GM12874 (cell line): ENCODE data around the gene EPX.

Experiments
- TF ChIP-seq, protein P1 (sequence below): IDR thresholded peaks from 2 replicates; pipeline ENCODE4 v1.5.1; 2011; ENCODE audit warnings: low read depth, mild to moderate bottlenecking, control low read depth, low read length, moderate library complexity; ENCODE audit not compliant: insufficient read depth

The EPX gene, protein sequence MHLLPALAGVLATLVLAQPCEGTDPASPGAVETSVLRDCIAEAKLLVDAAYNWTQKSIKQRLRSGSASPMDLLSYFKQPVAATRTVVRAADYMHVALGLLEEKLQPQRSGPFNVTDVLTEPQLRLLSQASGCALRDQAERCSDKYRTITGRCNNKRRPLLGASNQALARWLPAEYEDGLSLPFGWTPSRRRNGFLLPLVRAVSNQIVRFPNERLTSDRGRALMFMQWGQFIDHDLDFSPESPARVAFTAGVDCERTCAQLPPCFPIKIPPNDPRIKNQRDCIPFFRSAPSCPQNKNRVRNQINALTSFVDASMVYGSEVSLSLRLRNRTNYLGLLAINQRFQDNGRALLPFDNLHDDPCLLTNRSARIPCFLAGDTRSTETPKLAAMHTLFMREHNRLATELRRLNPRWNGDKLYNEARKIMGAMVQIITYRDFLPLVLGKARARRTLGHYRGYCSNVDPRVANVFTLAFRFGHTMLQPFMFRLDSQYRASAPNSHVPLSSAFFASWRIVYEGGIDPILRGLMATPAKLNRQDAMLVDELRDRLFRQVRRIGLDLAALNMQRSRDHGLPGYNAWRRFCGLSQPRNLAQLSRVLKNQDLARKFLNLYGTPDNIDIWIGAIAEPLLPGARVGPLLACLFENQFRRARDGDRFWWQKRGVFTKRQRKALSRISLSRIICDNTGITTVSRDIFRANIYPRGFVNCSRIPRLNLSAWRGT

DNA sequence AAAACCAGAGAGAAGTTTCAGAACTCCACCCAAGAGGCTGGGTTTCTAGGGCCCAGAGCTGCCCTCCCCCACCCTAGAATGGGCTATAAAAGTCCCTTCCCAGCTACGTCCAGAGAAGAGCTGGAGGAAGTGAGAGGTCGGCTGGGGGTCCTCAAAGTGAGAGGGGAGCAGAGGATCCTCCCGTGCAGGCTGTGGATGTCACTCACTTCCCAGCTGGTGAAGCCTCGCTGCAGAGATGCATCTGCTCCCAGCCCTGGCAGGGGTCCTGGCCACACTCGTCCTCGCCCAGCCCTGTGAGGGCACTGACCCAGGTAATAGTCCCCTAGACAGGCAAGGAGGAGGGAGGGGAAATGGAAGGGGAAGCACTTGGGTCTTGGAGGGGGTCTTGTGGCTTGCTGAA is at the start of gene EPX:
Gene EPX (plus strand): TSS at position 115 of the 400 bp plus-strand sequence. CDS start 121 bp downstream, at position 236.
- TF ChIP-seq, protein P1, sequence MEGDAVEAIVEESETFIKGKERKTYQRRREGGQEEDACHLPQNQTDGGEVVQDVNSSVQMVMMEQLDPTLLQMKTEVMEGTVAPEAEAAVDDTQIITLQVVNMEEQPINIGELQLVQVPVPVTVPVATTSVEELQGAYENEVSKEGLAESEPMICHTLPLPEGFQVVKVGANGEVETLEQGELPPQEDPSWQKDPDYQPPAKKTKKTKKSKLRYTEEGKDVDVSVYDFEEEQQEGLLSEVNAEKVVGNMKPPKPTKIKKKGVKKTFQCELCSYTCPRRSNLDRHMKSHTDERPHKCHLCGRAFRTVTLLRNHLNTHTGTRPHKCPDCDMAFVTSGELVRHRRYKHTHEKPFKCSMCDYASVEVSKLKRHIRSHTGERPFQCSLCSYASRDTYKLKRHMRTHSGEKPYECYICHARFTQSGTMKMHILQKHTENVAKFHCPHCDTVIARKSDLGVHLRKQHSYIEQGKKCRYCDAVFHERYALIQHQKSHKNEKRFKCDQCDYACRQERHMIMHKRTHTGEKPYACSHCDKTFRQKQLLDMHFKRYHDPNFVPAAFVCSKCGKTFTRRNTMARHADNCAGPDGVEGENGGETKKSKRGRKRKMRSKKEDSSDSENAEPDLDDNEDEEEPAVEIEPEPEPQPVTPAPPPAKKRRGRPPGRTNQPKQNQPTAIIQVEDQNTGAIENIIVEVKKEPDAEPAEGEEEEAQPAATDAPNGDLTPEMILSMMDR, result no peak

DNA sequence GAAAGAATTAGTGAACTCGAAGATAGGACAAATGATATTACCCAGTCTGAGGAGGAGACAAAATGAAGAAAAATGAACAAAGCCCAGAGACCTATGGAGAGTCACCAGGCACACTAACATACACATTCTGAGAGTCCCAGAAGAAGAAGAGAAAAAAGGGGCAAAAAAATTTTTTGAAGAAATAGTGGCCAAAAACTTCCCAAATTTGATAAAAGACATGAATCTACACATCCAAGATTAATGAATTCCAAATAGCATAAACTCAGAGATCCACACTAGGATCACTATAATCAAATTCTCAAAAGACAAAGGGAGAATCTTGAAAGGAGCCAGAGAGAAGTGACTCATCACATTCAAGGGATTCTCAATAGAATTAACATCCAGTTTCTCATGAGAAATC is 47.7 kb upstream of the EPX start:
- TF ChIP-seq, protein P1, result no peak

DNA sequence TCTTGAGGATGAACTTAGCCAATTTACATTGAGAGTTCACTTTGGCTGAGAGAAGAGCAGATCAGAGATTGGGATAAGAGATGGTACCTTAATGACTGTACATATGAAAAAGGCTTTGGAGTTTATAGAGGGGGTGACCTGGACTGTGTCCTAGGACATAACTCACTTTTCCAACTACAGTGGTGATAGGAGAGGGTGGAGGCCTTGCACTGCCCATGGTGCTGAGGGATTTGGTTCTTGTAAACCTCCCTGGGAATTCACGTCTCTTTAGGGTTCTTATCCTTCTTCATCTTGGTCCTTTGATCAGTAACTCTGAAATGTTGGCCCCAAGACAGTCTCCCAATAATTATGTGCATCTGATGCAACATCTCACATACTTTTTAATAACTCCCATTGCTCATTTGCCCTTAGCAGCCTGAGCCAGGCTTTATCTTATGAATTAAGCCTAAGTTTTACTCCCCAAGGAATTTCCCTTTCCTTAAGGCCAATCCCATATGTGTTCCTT is 44.5 kb upstream of the EPX start, which contains the start of gene OR4D1:
Gene OR4D1 (plus strand): TSS at position 455 of the 505 bp plus-strand sequence. CDS start 6,770 bp downstream, outside the sequence.
- TF ChIP-seq, protein P1, result no peak

DNA sequence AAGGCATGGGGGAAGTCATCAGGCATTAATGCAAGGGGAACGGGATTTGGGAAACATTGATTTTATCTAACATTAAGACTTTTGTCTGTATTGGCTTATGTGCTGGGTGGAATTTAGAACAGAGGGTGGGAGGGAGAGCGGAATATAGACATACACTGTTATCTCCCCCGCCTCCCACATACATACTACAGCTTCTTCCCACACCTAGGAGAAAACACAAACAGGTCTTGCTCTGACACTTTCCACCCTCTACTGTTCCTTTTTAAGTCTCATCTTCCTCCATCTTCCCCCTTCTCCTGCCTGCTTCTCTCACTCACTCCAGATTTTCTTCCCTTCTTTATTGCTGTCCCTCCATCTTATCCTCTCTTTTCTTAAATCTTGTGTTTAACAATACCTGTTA is 43.9 kb upstream of the EPX start:
- TF ChIP-seq, protein P1, result no peak

DNA sequence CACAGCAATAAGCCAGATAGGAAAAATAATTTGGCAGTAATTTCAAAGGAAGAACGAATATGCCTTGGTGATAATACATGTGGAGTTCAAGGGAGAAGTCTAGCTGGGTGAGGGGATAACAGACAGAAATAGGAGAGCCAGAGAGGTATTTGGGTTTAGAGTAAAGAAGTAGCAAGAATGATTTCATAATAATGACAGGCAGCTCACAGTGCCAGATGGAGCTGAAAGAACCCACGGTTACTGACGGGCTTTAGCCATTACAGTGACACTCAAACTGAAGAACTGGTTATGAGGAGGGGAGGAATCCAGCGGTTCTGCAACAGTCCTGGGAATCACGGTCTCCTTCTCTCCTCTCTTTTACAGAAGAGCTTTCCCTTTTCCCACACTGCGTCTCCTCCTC is 42.1 kb upstream of the EPX start:
- TF ChIP-seq, protein P1, result no peak

DNA sequence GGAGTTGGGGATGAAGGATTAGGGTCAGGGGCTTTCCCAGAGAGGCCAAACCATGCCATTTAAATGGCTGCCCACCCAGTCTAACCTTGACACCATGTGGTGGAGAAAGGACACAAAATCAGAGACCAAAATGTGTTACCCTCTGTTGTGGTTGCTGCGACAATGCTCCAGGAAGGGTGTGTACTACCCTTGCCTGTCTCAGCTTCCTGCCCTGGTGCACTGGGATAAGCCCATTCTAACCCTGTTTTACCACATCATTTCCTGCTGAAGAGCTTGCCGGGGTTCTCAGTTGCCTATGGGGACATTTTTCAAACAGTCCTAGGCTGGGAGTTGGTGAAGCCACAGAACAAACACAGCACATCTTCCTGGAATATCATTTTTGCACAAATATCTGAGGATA is 39.5 kb upstream of the EPX start:
- TF ChIP-seq, protein P1, result no peak

DNA sequence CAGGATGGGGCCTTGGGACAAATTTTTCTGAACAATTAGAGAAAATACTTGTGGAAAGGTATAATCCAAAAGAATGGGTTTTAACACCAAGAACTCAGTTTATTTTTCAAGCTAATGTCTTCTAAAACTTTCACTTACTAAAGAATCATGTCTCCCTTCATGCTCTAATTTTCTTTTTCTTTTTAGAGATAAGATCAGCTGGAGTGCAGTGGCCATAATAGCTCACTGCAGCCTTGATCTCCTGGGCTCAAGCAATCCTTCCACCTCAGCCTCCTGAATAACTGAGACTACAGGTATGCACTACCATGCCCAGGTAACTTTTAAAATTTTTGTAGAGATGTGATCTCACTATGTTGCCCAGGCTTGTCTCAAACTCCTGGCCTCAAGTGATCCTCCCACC is 38.9 kb upstream of the EPX start:
- TF ChIP-seq, protein P1, result no peak
